ENCODE measurements around the gene MED8. TPM values are rescaled to one million over a fixed set of nuclear protein-coding genes. Genes with fewer than 3 reads are reported as not detected.

The MED8 gene
- total and polyA plus RNA-seq, 9 of the 15 experiments (the other 6 are each of a cell fraction or from before 2014, with no cell fraction given) = 23.0 to 120 (median 56.4) TPM

DNA sequence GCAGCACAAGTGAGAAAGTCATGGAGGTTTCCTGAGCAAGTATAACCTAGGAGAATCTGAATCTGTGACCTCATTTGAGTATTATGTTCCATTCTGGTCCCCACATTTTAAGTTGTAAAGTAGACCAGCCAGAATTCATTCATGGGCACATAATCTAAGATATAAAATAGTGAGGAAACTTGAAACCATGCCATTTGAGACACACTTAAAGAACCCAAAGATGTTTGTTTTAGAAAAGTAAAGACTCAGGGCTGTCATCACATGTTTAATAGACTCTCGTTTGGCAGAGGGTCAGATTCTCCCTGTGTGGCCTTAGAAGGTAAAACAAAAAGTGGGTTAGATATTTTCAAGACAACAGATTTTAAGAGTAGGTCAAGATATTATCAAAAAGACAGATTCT lies 6.5 kb upstream of the MED8 start (continued):
- TF ChIP-seq RBBP5 (IDR thresholded peaks at IDR 0.05; ENCODE audit: borderline replicate concordance, insufficient read depth, low read length, poor library complexity, severe bottlenecking) (no peak), NR4A1 (CRISPR knock-in tag; IDR thresholded peaks at IDR 0.05) (no peak), NR4A1 (tag; IDR thresholded peaks at IDR 0.05) (no peak), ETV6 (IDR thresholded peaks at IDR 0.05; ENCODE audit: borderline replicate concordance in 1 of 2, low read depth in 2 of 2, low read length in 1 of 2) (no peak), ETV6 (CRISPR knock-in tag; IDR thresholded peaks at IDR 0.05; ENCODE audit: borderline replicate concordance) (no peak), HEY1 (CRISPR knock-in tag; IDR thresholded peaks at IDR 0.05; ENCODE audit: borderline replicate concordance) (no peak), SMAD2 (IDR thresholded peaks at IDR 0.05; ENCODE audit: low read depth, low read length) (no peak), RFX1 (IDR thresholded peaks at IDR 0.05) (no peak), ZFPM2 (CRISPR knock-in tag; IDR thresholded peaks at IDR 0.05) (no peak), TBP (optimal IDR thresholded peaks at IDR 0.05; ENCODE audit: low read depth, low read length) (no peak)
- TF ChIP-seq, protein P1, sequence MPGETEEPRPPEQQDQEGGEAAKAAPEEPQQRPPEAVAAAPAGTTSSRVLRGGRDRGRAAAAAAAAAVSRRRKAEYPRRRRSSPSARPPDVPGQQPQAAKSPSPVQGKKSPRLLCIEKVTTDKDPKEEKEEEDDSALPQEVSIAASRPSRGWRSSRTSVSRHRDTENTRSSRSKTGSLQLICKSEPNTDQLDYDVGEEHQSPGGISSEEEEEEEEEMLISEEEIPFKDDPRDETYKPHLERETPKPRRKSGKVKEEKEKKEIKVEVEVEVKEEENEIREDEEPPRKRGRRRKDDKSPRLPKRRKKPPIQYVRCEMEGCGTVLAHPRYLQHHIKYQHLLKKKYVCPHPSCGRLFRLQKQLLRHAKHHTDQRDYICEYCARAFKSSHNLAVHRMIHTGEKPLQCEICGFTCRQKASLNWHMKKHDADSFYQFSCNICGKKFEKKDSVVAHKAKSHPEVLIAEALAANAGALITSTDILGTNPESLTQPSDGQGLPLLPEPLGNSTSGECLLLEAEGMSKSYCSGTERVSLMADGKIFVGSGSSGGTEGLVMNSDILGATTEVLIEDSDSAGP (CRISPR knock-in tag; IDR thresholded peaks at IDR 0.05) = no peak
- TF ChIP-seq, protein P2, sequence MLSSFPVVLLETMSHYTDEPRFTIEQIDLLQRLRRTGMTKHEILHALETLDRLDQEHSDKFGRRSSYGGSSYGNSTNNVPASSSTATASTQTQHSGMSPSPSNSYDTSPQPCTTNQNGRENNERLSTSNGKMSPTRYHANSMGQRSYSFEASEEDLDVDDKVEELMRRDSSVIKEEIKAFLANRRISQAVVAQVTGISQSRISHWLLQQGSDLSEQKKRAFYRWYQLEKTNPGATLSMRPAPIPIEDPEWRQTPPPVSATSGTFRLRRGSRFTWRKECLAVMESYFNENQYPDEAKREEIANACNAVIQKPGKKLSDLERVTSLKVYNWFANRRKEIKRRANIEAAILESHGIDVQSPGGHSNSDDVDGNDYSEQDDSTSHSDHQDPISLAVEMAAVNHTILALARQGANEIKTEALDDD (IDR thresholded peaks at IDR 0.05) = no peak
